ENCODE measurements around the gene CTSW.
A peak's percentile ranks its signal among the peaks of the same experiment; 100 is the strongest.

The CTSW gene

GRCh38 chr11:65868076-65868667 is 11.5 kb upstream of the CTSW start:
- DNase-seq (ENCODE audit: low spot score), result no peak

- DNase-seq (ENCODE audit: low spot score), result no peak
Observed at GRCh38 chr11:65868907-65869306, 10.7 kb upstream of the CTSW start.

GRCh38 chr11:65869643-65870306 is 9.9 kb upstream of the CTSW start:
- no peak for DNase-seq (ENCODE audit: low spot score)

- DNase-seq (ENCODE audit: low spot score), result no peak
Observed at GRCh38 chr11:65870307-65870658, 9.4 kb upstream of the CTSW start.

- DNase-seq (ENCODE audit: low spot score), result no peak
Observed at GRCh38 chr11:65870706-65871681, 8.6 kb upstream of the CTSW start.

GRCh38 chr11:65871811-65872548 is 7.7 kb upstream of the CTSW start:
- DNase-seq (ENCODE audit: low spot score), result no peak

GRCh38 chr11:65872586-65873317 is 6.9 kb upstream of the CTSW start, which contains the start of gene EFEMP2:
Gene EFEMP2, minus strand, starts transcription at chr11:65872800. Its CDS starts 446 bp downstream, at chr11:65872354.
- DNase-seq (ENCODE audit: low spot score), result no peak

GRCh38 chr11:65873318-65874156 is 6.1 kb upstream of the CTSW start:
- peak; percentile 86 for DNase-seq (ENCODE audit: low spot score)

GRCh38 chr11:65880027-65880426 is 390 bp downstream of the CTSW start:
- DNase-seq (ENCODE audit: low spot score), result no peak

- no peak for DNase-seq (ENCODE audit: low spot score)
Observed at GRCh38 chr11:65880844-65881421, 1.3 kb downstream of the CTSW start.

- DNase-seq (ENCODE audit: low spot score), result no peak
Observed at GRCh38 chr11:65882120-65883057, 2.8 kb downstream of the CTSW start.

GRCh38 chr11:65883058-65883761 is 3.6 kb downstream of the CTSW start:
- DNase-seq (ENCODE audit: low spot score), result no peak

GRCh38 chr11:65883786-65884715 is 4.4 kb downstream of the CTSW start:
- DNase-seq (ENCODE audit: low spot score), result no peak

GRCh38 chr11:65884716-65885092 is 5.1 kb downstream of the CTSW start:
- peak; percentile 73 for DNase-seq (ENCODE audit: low spot score)

- no peak for DNase-seq (ENCODE audit: low spot score)
Observed at GRCh38 chr11:65885231-65885630, 5.6 kb downstream of the CTSW start.

- DNase-seq (ENCODE audit: low spot score), result no peak
Observed at GRCh38 chr11:65885808-65886536, 6.3 kb downstream of the CTSW start.

All from pons (tissue), 1 donor.